Mucosa of stomach (tissue), 1 donor: ENCODE results near the gene GHRL.

ENCODE experiments used
- H3K27me3 ChIP-seq: one replicate; pipeline ENCODE4 v1.7.0; 2013; ENCODE audit warnings: mild to moderate bottlenecking, low read length; ENCODE audit not compliant: control insufficient read depth, insufficient read depth
- H3K36me3 ChIP-seq: one replicate; pipeline ENCODE4 v1.7.0; 2013; ENCODE audit warnings: low read length; ENCODE audit not compliant: control insufficient read depth, insufficient read depth
- H3K4me1 ChIP-seq: one replicate; pipeline ENCODE4 v1.7.0; 2013; ENCODE audit warnings: mild to moderate bottlenecking, low read length; ENCODE audit not compliant: control insufficient read depth, insufficient read depth
- H3K4me3 ChIP-seq: one replicate; pipeline ENCODE4 v1.7.0; 2013; ENCODE audit warnings: low read length
- H3K9ac ChIP-seq: one replicate; pipeline ENCODE4 v1.7.0; 2013; ENCODE audit warnings: mild to moderate bottlenecking, low read length, moderate library complexity
- H3K9me3 ChIP-seq: one replicate; pipeline ENCODE4 v1.7.0; 2013; ENCODE audit warnings: mild to moderate bottlenecking, low read length, moderate library complexity; ENCODE audit not compliant: control insufficient read depth
- donor health status: Pancreatic carcinoma.

GHRL gene

GRCh38 chr3:10289787-10290355, 2.9 kb downstream of the GHRL start:
- Histone ChIP-seq H3K9me3 (no peaks in the 10 kb centered on the region), H3K36me3 (peaks cover 10% of the 10 kb centered on the region), H3K27me3 (no peaks in the 10 kb centered on the region), H3K4me1 (peaks cover 12% of the 10 kb centered on the region), H3K4me3 (no peak overlapping the region), H3K9ac (no peak overlapping the region)

DNA sequence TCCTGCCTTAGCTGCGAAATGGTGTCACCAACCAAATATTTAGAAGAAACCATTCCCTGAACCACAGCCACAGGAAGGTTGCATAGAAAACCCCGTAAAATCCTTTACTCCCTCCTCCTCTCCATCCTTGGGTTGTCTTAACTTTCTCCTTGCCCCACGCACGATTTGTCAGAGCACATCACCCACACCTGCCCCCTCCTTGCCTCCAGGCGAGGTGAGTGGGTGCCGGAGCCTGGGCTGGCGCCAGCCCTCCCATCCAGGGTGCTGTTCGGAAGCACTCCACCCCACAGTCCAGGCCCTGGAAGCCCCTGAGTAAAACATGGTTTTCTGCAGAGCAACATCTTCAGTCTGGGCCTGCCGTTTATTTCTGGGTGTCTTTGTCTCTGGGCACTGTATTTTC, 3.7 kb downstream of the GHRL start:
- H3K9me3 ChIP-seq = no peaks in the 10 kb centered on the region
- H3K36me3 ChIP-seq = peaks cover 10% of the 10 kb centered on the region
- no peak overlapping the region for H3K4me3 ChIP-seq
- peaks cover 12% of the 10 kb centered on the region for H3K4me1 ChIP-seq
- H3K9ac ChIP-seq = no peak overlapping the region
- H3K27me3 ChIP-seq = no peaks in the 10 kb centered on the region

- Histone ChIP-seq H3K27me3 (no peaks in the 10 kb centered on the region), H3K36me3 (peaks cover 10% of the 10 kb centered on the region), H3K4me3 (no peak overlapping the region), H3K9me3 (no peaks in the 10 kb centered on the region), H3K4me1 (peaks cover 12% of the 10 kb centered on the region), H3K9ac (no peak overlapping the region)
Observed at GRCh38 chr3:10288575-10288960, 4.2 kb downstream of the GHRL start.

- no peak overlapping the region for H3K9ac ChIP-seq
- H3K36me3 ChIP-seq = peaks cover 10% of the 10 kb centered on the region
- no peak overlapping the region for H3K4me3 ChIP-seq
- peaks cover 10% of the 10 kb centered on the region for H3K4me1 ChIP-seq
- H3K27me3 ChIP-seq = no peaks in the 10 kb centered on the region
- no peaks in the 10 kb centered on the region for H3K9me3 ChIP-seq
Observed at GRCh38 chr3:10287936-10288574, 4.7 kb downstream of the GHRL start.

GRCh38 chr3:10286596-10287295, 6.0 kb downstream of the GHRL start:
- no peak overlapping the region for H3K4me3 ChIP-seq
- no peaks in the 10 kb centered on the region for H3K27me3 ChIP-seq
- peaks cover 10% of the 10 kb centered on the region for H3K36me3 ChIP-seq
- no peak overlapping the region for H3K9ac ChIP-seq
- H3K9me3 ChIP-seq = no peaks in the 10 kb centered on the region
- H3K4me1 ChIP-seq = no peaks in the 10 kb centered on the region

GRCh38 chr3:10286133-10286524, 6.6 kb downstream of the GHRL start:
- H3K9me3 ChIP-seq = no peaks in the 10 kb centered on the region
- H3K4me3 ChIP-seq = no peak overlapping the region
- H3K36me3 ChIP-seq = peaks cover 10% of the 10 kb centered on the region
- H3K27me3 ChIP-seq = no peaks in the 10 kb centered on the region
- H3K9ac ChIP-seq = no peak overlapping the region
- H3K4me1 ChIP-seq = no peaks in the 10 kb centered on the region

DNA sequence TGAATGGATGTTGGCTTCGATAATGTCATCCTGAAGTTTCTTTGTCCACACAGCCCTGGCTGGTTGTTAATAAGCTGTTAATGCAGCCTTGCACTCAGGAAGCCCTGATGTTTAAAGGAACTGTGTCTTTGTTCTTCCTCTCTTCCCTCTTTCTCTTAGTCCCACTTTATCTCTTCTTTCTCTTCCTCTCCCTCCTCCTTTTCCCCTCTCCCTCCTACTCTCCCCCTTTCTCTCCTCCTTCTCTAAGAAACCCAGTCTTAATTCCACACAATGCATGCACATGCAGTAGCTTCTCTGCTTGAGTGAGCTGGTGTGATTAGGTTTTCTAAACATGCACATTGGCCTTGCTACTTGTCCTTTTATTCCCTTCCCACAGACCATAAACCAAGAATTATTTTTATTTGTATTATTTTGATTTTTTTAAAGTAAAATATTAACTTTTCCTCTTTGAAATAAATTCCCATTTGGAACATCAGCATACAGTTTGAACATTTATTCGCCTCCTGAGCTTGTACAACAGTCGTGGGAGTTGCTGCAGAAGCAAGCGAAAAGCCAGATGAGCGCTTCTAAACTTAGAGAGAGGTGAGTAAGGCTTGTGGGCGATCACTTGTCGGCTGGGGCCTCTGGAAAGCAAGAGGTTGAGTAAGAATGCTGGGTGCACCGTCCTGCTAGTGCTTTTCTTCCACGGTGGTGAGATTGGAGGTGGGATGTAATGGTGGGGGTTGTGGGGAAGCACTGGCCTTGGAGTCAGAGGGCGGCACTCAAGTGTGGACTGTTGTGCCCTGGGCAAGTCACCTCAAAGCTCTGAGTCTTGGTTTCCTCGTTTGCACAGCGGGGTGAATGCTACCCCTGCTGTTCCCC, 7.2 kb downstream of the GHRL start:
- Histone ChIP-seq H3K9me3 (no peaks in the 10 kb centered on the region), H3K9ac (no peak overlapping the region), H3K27me3 (no peaks in the 10 kb centered on the region), H3K4me3 (no peak overlapping the region), H3K4me1 (no peaks in the 10 kb centered on the region), H3K36me3 (peaks cover 10% of the 10 kb centered on the region)

GRCh38 chr3:10284496-10284895, 8.3 kb downstream of the GHRL start:
- Histone ChIP-seq H3K9ac (no peak overlapping the region), H3K36me3 (peaks cover 18% of the 10 kb centered on the region), H3K4me3 (no peak overlapping the region), H3K27me3 (no peaks in the 10 kb centered on the region), H3K9me3 (no peaks in the 10 kb centered on the region), H3K4me1 (no peaks in the 10 kb centered on the region)

- Histone ChIP-seq H3K4me3 (no peak overlapping the region), H3K36me3 (peaks cover 12% of the 10 kb centered on the region), H3K9ac (no peak overlapping the region), H3K4me1 (no peaks in the 10 kb centered on the region), H3K9me3 (no peaks in the 10 kb centered on the region), H3K27me3 (no peaks in the 10 kb centered on the region)
Observed at GRCh38 chr3:10283638-10284037, 9.1 kb downstream of the GHRL start.

DNA sequence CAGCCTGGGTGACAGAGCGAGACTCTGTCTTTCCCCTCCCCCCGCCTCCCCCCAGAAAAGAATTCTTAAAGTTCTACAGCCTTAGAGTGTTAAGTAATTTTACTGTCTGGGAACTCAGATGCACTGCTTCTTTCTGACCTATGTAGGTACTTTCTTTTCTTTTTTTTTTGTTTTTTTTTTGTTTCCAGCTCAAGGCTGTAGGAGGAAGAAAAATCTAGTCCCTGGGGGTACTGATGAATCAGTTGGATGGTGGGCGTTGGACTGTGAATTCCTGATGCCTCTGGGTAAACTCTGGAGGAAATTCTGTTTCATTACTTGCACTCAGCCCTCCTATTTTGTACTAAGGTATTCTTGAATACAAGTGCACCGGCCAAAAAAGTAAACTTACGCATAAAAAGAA, 10.8 kb downstream of the GHRL start:
- Histone ChIP-seq H3K36me3 (peaks cover 8% of the 10 kb centered on the region), H3K27me3 (no peaks in the 10 kb centered on the region), H3K4me1 (no peaks in the 10 kb centered on the region), H3K9me3 (no peaks in the 10 kb centered on the region), H3K4me3 (no peak overlapping the region), H3K9ac (no peak overlapping the region)

DNA sequence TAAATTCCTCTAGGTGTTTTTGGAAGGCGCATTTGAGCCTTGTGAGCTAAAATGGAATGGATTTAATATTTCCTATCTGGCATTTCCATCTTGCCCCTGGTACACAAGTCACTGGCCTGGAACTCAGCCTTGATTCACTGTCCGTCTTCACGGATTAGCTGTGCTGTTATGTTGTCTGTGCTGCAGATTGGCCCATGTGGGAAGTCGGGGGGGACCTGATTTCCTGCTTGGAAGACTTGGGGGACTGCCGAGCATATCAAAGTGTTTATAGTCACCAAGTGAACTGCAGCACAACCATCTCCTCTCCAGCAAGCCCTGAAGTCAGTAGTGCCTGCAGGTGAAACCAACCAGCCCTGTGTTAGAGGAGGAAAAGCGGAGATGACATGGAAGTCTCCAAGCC, 12.2 kb downstream of the GHRL start:
- peaks cover 8% of the 10 kb centered on the region for H3K36me3 ChIP-seq
- no peaks in the 10 kb centered on the region for H3K9me3 ChIP-seq
- no peak overlapping the region for H3K4me3 ChIP-seq
- H3K27me3 ChIP-seq = no peaks in the 10 kb centered on the region
- H3K9ac ChIP-seq = no peak overlapping the region
- no peaks in the 10 kb centered on the region for H3K4me1 ChIP-seq

GRCh38 chr3:10280177-10280529, 12.6 kb downstream of the GHRL start:
- no peaks in the 10 kb centered on the region for H3K9me3 ChIP-seq
- no peaks in the 10 kb centered on the region for H3K27me3 ChIP-seq
- H3K36me3 ChIP-seq = peaks cover 8% of the 10 kb centered on the region
- no peak overlapping the region for H3K4me3 ChIP-seq
- H3K4me1 ChIP-seq = no peaks in the 10 kb centered on the region
- no peak overlapping the region for H3K9ac ChIP-seq
